Fibroblast of lung (primary cell): Measurements from ENCODE around the gene ANAPC2. TPM values are rescaled to one million over a fixed set of nuclear protein-coding genes. Genes with fewer than 3 reads are reported as not detected.

Source experiments
- DNase-seq, 2 donors: peaks; one replicate each; pipeline versions ENCODE4 v3.0.0 to v3.0.0-alpha.2; 2010; ENCODE audit warnings: low read depth in 2 of 2
- H2AFZ ChIP-seq: 2 replicates; pipeline ENCODE4 v1.5.1; 2012; ENCODE audit warnings: low read length, control low read depth, inconsistent platforms
- H3K27ac ChIP-seq: 2 replicates; pipeline ENCODE4 v1.5.1; 2011; ENCODE audit warnings: low read length, control low read depth; ENCODE audit not compliant: insufficient read depth
- H3K27me3 ChIP-seq: 2 replicates; pipeline ENCODE4 v1.5.1; 2011; ENCODE audit warnings: mild to moderate bottlenecking, low read length; ENCODE audit not compliant: control insufficient read depth, insufficient read depth
- H3K36me3 ChIP-seq: 2 replicates; pipeline ENCODE4 v1.5.1; 2011; ENCODE audit warnings: low read length; ENCODE audit not compliant: control insufficient read depth, insufficient read depth
- H3K4me1 ChIP-seq: 2 replicates; pipeline ENCODE4 v1.5.1; 2011; ENCODE audit warnings: low read length; ENCODE audit not compliant: control insufficient read depth, insufficient read depth; ENCODE audit errors: extremely low read depth
- H3K4me2 ChIP-seq: 2 replicates; pipeline ENCODE4 v1.5.1; 2011; ENCODE audit warnings: low read length, control low read depth; ENCODE audit not compliant: insufficient read depth; ENCODE audit errors: extremely low read depth
- H3K4me3 ChIP-seq, 4 experiments: fragments of 200-600 bp in 1 of 4; sonication (generic) in 1 of 4; replicated peaks in 1 of 4; 2 replicates each; pipeline ENCODE4 v1.5.1; 2011 to 2016; ENCODE audit warnings: low read length in 4 of 4, low read depth in 3 of 4, mild to moderate bottlenecking in 3 of 4, control low read depth in 2 of 4, inconsistent platforms in 1 of 4, mixed read lengths in 1 of 4; ENCODE audit not compliant: insufficient read depth in 1 of 4; ENCODE audit errors: control extremely low read depth in 1 of 4
- H3K79me2 ChIP-seq: 2 replicates; pipeline ENCODE4 v1.5.1; 2012; ENCODE audit warnings: mild to moderate bottlenecking, low read length, inconsistent platforms; ENCODE audit not compliant: control insufficient read depth, insufficient read depth
- H3K9ac ChIP-seq: 2 replicates; pipeline ENCODE4 v1.5.1; 2011; ENCODE audit warnings: mild to moderate bottlenecking, low read length, control low read depth; ENCODE audit not compliant: insufficient read depth
- H3K9me3 ChIP-seq: 2 replicates; pipeline ENCODE4 v1.5.1; 2012; ENCODE audit warnings: low read depth, low read length; ENCODE audit not compliant: control insufficient read depth, insufficient read depth
- H4K20me1 ChIP-seq: 2 replicates; pipeline ENCODE4 v1.5.1; 2011; ENCODE audit warnings: low read length; ENCODE audit not compliant: control insufficient read depth, insufficient read depth; ENCODE audit errors: extremely low read depth
- CTCF ChIP-seq, 2 donors: IDR thresholded peaks in 1 of 2; conservative IDR thresholded peaks in 1 of 2; 1 replicate in 1 of 2; 2 replicates in 1 of 2; pipeline ENCODE4 v1.5.1; 2011 to 2012; ENCODE audit warnings: low read length in 2 of 2, control low read depth in 1 of 2, inconsistent platforms in 1 of 2, low read depth in 1 of 2, mild to moderate bottlenecking in 1 of 2
- EZH2 ChIP-seq: IDR thresholded peaks from 2 replicates; pipeline ENCODE4 v1.5.1; 2012; ENCODE audit warnings: low read length, control low read depth, mild to moderate bottlenecking; ENCODE audit errors: missing control alignments
- polyA plus RNA-seq, 2 donors: library from polyadenylated mRNA; depleted of rRNA in 1 of 2; stranded (reverse) in 1 of 2; unstranded in 1 of 2; fragments of >200 nt; gene quantifications; 2 replicates each; pipeline ENCODE4 v1.2.1, GENCODE V29; 2011 to 2012; ENCODE audit warnings: missing spikeins in 1 of 2
- total RNA-seq: library from RNA; depleted of rRNA; stranded (reverse); fragments of >200 nt; gene quantifications from 2 replicates; pipeline ENCODE4 v1.2.1, GENCODE V29; 2014

The ANAPC2 gene
- total and polyA plus RNA-seq, 2 donors (not counting 1 experiment from before 2014, with no cell fraction given): 9.1 to 18.0 TPM

GRCh38 chr9:137229903-137230704, 41.7 kb upstream of the ANAPC2 start:
- no peak overlapping the region for H3K27ac ChIP-seq
- no peak overlapping the region for H2AFZ ChIP-seq
- no peaks in the 10 kb centered on the region for H3K9me3 ChIP-seq
- TF ChIP-seq CTCF (conservative IDR thresholded peaks at IDR 0.05 in 1 of 2, IDR thresholded peaks at IDR 0.05 in 1 of 2; ENCODE audit: low read depth in 1 of 2, low read length in 2 of 2) (no peak), EZH2 (no peak)
- no peaks in the 10 kb centered on the region for H4K20me1 ChIP-seq
- H3K4me2 ChIP-seq: no peak overlapping the region
- no peaks in the 10 kb centered on the region for H3K79me2 ChIP-seq
- H3K4me1 ChIP-seq: no peaks in the 10 kb centered on the region
- no peaks in the 10 kb centered on the region for H3K27me3 ChIP-seq
- DNase-seq: no peak
- H3K9ac ChIP-seq: no peak overlapping the region
- H3K36me3 ChIP-seq: no peaks in the 10 kb centered on the region
- no peak overlapping the region for H3K4me3 ChIP-seq

- Histone ChIP-seq H3K4me1 (no peaks in the 10 kb centered on the region), H3K4me3 (no peak overlapping the region), H3K9ac (no peak overlapping the region), H3K4me2 (no peak overlapping the region), H4K20me1 (no peaks in the 10 kb centered on the region), H2AFZ (no peak overlapping the region), H3K79me2 (no peaks in the 10 kb centered on the region), H3K27me3 (no peaks in the 10 kb centered on the region), H3K9me3 (no peaks in the 10 kb centered on the region), H3K27ac (no peak overlapping the region), H3K36me3 (no peaks in the 10 kb centered on the region)
- no peak for DNase-seq
- no peak for TF ChIP-seq EZH2
- no peak for TF ChIP-seq CTCF (conservative IDR thresholded peaks at IDR 0.05 in 1 of 2, IDR thresholded peaks at IDR 0.05 in 1 of 2; ENCODE audit: low read depth in 1 of 2, low read length in 2 of 2)
Observed at GRCh38 chr9:137228968-137229896, 40.9 kb upstream of the ANAPC2 start.

- TF ChIP-seq CTCF (conservative IDR thresholded peaks at IDR 0.05 in 1 of 2, IDR thresholded peaks at IDR 0.05 in 1 of 2; ENCODE audit: low read depth in 1 of 2, low read length in 2 of 2): no peak
- no peak for TF ChIP-seq EZH2
- no peaks in the 10 kb centered on the region for H3K4me1 ChIP-seq
- H3K27me3 ChIP-seq: no peaks in the 10 kb centered on the region
- no peak overlapping the region for H3K9ac ChIP-seq
- H3K4me2 ChIP-seq: no peak overlapping the region
- H3K36me3 ChIP-seq: no peaks in the 10 kb centered on the region
- H2AFZ ChIP-seq: no peak overlapping the region
- no peaks in the 10 kb centered on the region for H4K20me1 ChIP-seq
- no peak for DNase-seq
- H3K9me3 ChIP-seq: no peaks in the 10 kb centered on the region
- H3K4me3 ChIP-seq: no peak overlapping the region
- no peaks in the 10 kb centered on the region for H3K79me2 ChIP-seq
- no peak overlapping the region for H3K27ac ChIP-seq
Observed at GRCh38 chr9:137228506-137228967, 40.2 kb upstream of the ANAPC2 start.
